ENCODE measurements around the gene ANKRD33B. TPM values are rescaled to one million over a fixed set of nuclear protein-coding genes. Genes with fewer than 3 reads are reported as not detected.

Gene ANKRD33B
- polyA plus RNA-seq, 1 donor (not counting 4 experiments of a cell fraction or from before 2014, with no cell fraction given), result 1.9 TPM

GRCh38 chr5:10596886-10597451 is 33.1 kb downstream of the ANKRD33B start:
- dilution Hi-C loops (cut with MboI; ENCODE audit: extremely low pct_ligation_motif_present, low sequenced_read_pairs), result no loop called here
- no peaks in the 10 kb centered on the region for H3K27me3 ChIP-seq (ENCODE audit: control insufficient read depth, extremely low read depth, insufficient read depth, low read length)
- DNase-seq (ENCODE audit: low read depth, low spot score) (no peak), FAIRE-seq (no peak)
- peaks cover 2% of the 10 kb centered on the region for H3K79me2 ChIP-seq (ENCODE audit: control insufficient read depth, insufficient read depth, low read length)
- H3K4me1 ChIP-seq (ENCODE audit: control insufficient read depth, extremely low read depth, insufficient read depth, low read length), result peaks cover 51% of the 10 kb centered on the region
- no peak overlapping the region for H3K4me3 ChIP-seq (ENCODE audit: control insufficient read depth in 2 of 3, extremely low read depth in 1 of 3, insufficient read depth in 2 of 3, low read depth in 1 of 3, low read length in 3 of 3)
- no peak overlapping the region for H3K4me2 ChIP-seq (ENCODE audit: control insufficient read depth, extremely low read depth, insufficient read depth, low read depth, low read length)
- TF ChIP-seq CTCF (optimal IDR thresholded peaks at IDR 0.05 in 1 of 3, IDR thresholded peaks at IDR 0.05 in 1 of 3, conservative IDR thresholded peaks at IDR 0.05 in 1 of 3; ENCODE audit: extremely low read depth in 1 of 3, insufficient read depth in 2 of 3, low read length in 3 of 3), result no peak
- TF ChIP-seq EZH2 (IDR thresholded peaks at IDR 0.05; ENCODE audit: low read length), result no peak
- no peak overlapping the region for H3K27ac ChIP-seq (ENCODE audit: control insufficient read depth, insufficient read depth, low read length)
- H2AFZ ChIP-seq (ENCODE audit: control insufficient read depth, low read length), result no peak overlapping the region
- peaks cover 2% of the 10 kb centered on the region for H3K9me1 ChIP-seq (ENCODE audit: control insufficient read depth, extremely low read depth, insufficient read depth, low read length)
- no peaks in the 10 kb centered on the region for H3K9me3 ChIP-seq (ENCODE audit: control insufficient read depth, low read depth, low read length)
- H3K36me3 ChIP-seq (ENCODE audit: control insufficient read depth in 2 of 2, extremely low read depth in 1 of 2, insufficient read depth in 2 of 2, low read length in 2 of 2), result no peaks in the 10 kb centered on the region
- no peak overlapping the region for H3K9ac ChIP-seq (ENCODE audit: control insufficient read depth, extremely low read depth, insufficient read depth, low read length)
- H4K20me1 ChIP-seq (ENCODE audit: control insufficient read depth, extremely low read depth, insufficient read depth, low read length), result no peaks in the 10 kb centered on the region

- H3K4me1 ChIP-seq (ENCODE audit: control insufficient read depth, extremely low read depth, insufficient read depth, low read length), result peaks cover 50% of the 10 kb centered on the region
- no peak overlapping the region for H3K27ac ChIP-seq (ENCODE audit: control insufficient read depth, insufficient read depth, low read length)
- no peak overlapping the region for H2AFZ ChIP-seq (ENCODE audit: control insufficient read depth, low read length)
- H3K36me3 ChIP-seq (ENCODE audit: control insufficient read depth in 2 of 2, extremely low read depth in 1 of 2, insufficient read depth in 2 of 2, low read length in 2 of 2), result no peaks in the 10 kb centered on the region
- H4K20me1 ChIP-seq (ENCODE audit: control insufficient read depth, extremely low read depth, insufficient read depth, low read length), result no peaks in the 10 kb centered on the region
- DNase-seq (ENCODE audit: low read depth, low spot score) (no peak), FAIRE-seq (no peak)
- H3K27me3 ChIP-seq (ENCODE audit: control insufficient read depth, extremely low read depth, insufficient read depth, low read length), result no peaks in the 10 kb centered on the region
- peaks cover 2% of the 10 kb centered on the region for H3K9me1 ChIP-seq (ENCODE audit: control insufficient read depth, extremely low read depth, insufficient read depth, low read length)
- no peaks in the 10 kb centered on the region for H3K79me2 ChIP-seq (ENCODE audit: control insufficient read depth, insufficient read depth, low read length)
- dilution Hi-C loops (cut with MboI; ENCODE audit: extremely low pct_ligation_motif_present, low sequenced_read_pairs), result no loop called here
- H3K9ac ChIP-seq (ENCODE audit: control insufficient read depth, extremely low read depth, insufficient read depth, low read length), result no peak overlapping the region
- H3K4me2 ChIP-seq (ENCODE audit: control insufficient read depth, extremely low read depth, insufficient read depth, low read depth, low read length), result no peak overlapping the region
- TF ChIP-seq EZH2 (IDR thresholded peaks at IDR 0.05; ENCODE audit: low read length), result no peak
- TF ChIP-seq CTCF (optimal IDR thresholded peaks at IDR 0.05 in 1 of 3, IDR thresholded peaks at IDR 0.05 in 1 of 3, conservative IDR thresholded peaks at IDR 0.05 in 1 of 3; ENCODE audit: extremely low read depth in 1 of 3, insufficient read depth in 2 of 3, low read length in 3 of 3), result no peak
- no peaks in the 10 kb centered on the region for H3K9me3 ChIP-seq (ENCODE audit: control insufficient read depth, low read depth, low read length)
- no peak overlapping the region for H3K4me3 ChIP-seq (ENCODE audit: control insufficient read depth in 2 of 3, extremely low read depth in 1 of 3, insufficient read depth in 2 of 3, low read depth in 1 of 3, low read length in 3 of 3)
Measured at GRCh38 chr5:10599113-10599512, 35.2 kb downstream of the ANKRD33B start.

Data from keratinocyte (primary cell).